ENCODE results near the gene SLC26A5.

SLC26A5 gene

DNA sequence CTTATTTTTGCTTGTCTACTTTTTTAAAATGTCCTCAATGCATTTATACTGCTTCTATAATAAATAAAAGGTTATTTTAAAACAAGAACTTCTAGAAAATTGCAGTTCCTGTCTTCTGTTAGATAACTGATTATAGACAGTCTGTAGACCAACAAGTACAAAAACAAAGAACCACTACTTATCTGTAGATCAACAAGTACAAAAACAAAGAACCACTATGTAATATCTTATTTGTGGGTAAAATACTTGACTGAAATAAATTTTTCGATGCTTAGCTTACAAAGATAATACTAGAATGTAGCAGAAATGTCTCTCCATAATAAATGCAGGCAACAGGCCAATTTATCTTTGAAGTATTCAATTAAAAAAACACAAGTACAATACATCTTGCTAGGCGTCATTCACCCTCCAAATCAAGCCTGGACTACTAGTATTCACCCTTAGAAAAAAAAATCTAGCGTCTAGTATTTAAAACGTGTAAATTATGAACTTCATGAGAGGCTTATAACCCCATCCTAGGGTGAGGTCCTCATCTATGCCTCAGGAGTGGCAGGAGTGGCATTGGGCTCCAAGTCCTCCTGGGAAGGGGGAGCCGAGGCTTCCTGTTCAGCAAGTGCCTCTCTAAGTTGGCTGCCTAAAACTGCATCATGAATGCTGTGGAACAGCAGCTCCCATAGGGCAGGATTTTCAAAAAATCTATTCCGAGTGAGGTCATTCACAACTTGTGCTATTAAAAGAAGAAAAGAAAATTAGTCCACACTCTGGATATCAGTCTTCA lies 72.0 kb downstream of the SLC26A5 start:
- Histone ChIP-seq H3K4me1 (ENCODE audit: control insufficient read depth, insufficient read depth, low read length) (no peaks in the 10 kb centered on the region), H3K9ac (ENCODE audit: low read length) (no peak overlapping the region), H3K36me3 (ENCODE audit: control insufficient read depth, insufficient read depth, low read length) (no peaks in the 10 kb centered on the region), H3K27me3 (ENCODE audit: control insufficient read depth, insufficient read depth, low read length) (peaks cover 3% of the 10 kb centered on the region), H3K4me3 (ENCODE audit: low read length) (no peak overlapping the region), H3K27ac (ENCODE audit: low read depth, low read length) (no peak overlapping the region)

DNA sequence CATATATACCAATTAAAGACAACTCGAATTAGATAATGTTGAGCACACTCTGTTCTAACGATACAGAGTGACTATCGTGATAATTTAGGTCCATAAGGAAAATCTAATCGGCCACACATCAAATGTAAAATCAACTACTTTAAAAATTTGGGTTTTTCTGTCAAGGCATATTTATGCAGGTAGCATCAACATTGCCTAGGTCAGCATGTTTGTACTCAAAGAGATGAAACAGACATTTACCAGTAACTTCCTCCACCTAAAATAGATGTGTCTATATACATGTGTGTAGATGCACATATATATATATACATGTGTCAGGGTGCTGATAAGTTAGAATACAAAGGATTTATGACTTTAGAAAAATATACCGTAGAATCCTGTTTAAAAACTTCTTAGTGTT lies 76.6 kb downstream of the SLC26A5 start:
- Histone ChIP-seq H3K9ac (ENCODE audit: low read length) (no peak overlapping the region), H3K36me3 (ENCODE audit: control insufficient read depth, insufficient read depth, low read length) (peaks cover 1% of the 10 kb centered on the region), H3K27me3 (ENCODE audit: control insufficient read depth, insufficient read depth, low read length) (no peaks in the 10 kb centered on the region), H3K4me3 (ENCODE audit: low read length) (no peak overlapping the region), H3K4me1 (ENCODE audit: control insufficient read depth, insufficient read depth, low read length) (no peaks in the 10 kb centered on the region), H3K27ac (ENCODE audit: low read depth, low read length) (no peak overlapping the region)

DNA sequence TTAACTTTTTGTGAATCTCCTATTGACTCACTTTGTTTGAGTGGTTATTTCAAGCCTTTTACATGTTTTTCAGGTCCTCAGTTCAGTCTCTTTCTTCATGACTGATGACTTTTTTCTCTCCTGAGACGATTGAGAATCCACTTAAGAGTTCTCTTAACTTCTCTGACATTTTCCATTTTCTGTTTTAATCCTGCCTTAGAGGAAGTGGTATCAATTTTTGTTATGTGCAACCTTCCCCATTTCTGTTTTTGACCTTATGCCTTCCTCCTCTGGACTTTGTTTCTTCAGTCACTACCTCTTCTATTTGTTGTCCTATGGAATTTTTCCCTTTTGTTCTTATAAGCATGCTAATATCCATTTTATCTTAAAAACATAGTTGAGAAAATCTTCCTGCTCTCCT lies 96.2 kb downstream of the SLC26A5 start:
- Histone ChIP-seq H3K9ac (ENCODE audit: low read length) (no peak overlapping the region), H3K36me3 (ENCODE audit: control insufficient read depth, insufficient read depth, low read length) (peaks cover 5% of the 10 kb centered on the region), H3K27ac (ENCODE audit: low read depth, low read length) (no peak overlapping the region), H3K27me3 (ENCODE audit: control insufficient read depth, insufficient read depth, low read length) (no peaks in the 10 kb centered on the region), H3K4me3 (ENCODE audit: low read length) (no peak overlapping the region), H3K4me1 (ENCODE audit: control insufficient read depth, insufficient read depth, low read length) (peaks cover 13% of the 10 kb centered on the region)

DNA sequence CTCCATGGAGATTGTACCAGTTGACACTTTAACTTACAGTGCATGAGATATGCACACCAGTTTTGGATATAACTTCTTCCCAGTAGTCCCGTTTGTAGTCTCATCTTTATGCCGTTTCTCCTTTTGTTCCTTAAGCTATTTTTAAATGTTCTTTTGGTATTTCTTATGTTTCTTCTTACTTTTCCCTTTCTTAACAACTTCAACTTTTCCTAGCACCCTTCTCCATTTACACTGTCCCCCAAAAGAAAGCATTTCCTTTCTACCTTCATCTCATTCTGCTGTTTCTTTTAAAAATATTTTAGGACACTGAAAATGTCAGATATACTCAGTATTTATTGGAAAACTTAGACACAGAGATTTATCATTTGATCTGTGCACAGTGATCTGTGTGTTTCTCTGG lies 97.0 kb downstream of the SLC26A5 start:
- Histone ChIP-seq H3K27ac (ENCODE audit: low read depth, low read length) (no peak overlapping the region), H3K4me1 (ENCODE audit: control insufficient read depth, insufficient read depth, low read length) (peaks cover 13% of the 10 kb centered on the region), H3K9ac (ENCODE audit: low read length) (no peak overlapping the region)

DNA sequence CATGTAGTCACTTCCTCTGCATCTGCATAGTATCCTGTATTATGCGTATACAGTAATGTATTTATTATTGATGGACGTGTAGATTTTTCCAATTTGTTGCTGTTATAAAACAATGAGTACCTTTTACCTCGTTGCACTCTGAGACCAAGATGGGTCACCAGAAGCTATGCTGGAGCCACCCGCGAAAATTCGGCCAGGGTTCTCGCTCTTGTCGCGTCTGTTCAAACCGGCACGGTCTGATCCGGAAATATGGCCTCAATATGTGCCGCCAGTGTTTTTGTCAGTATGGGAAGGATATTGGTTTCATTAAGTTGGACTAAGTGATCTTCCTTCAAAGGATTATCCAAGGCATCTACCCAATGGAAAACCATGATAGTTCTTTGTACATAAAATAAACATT lies 97.6 kb downstream of the SLC26A5 start:
- no peaks in the 10 kb centered on the region for H3K27me3 ChIP-seq (ENCODE audit: control insufficient read depth, insufficient read depth, low read length)
- H3K27ac ChIP-seq (ENCODE audit: low read depth, low read length) = no peak overlapping the region
- peaks cover 16% of the 10 kb centered on the region for H3K4me1 ChIP-seq (ENCODE audit: control insufficient read depth, insufficient read depth, low read length)
- H3K4me3 ChIP-seq (ENCODE audit: low read length) = peak overlapping the region; percentile 89
- H3K9ac ChIP-seq (ENCODE audit: low read length) = no peak overlapping the region
- peaks cover 5% of the 10 kb centered on the region for H3K36me3 ChIP-seq (ENCODE audit: control insufficient read depth, insufficient read depth, low read length)

More for the DNA sequence above, 97.0 kb downstream of the SLC26A5 start:
- H3K4me3 ChIP-seq (ENCODE audit: low read length) = peak overlapping the region; percentile 89
- no peaks in the 10 kb centered on the region for H3K27me3 ChIP-seq (ENCODE audit: control insufficient read depth, insufficient read depth, low read length)
- peaks cover 5% of the 10 kb centered on the region for H3K36me3 ChIP-seq (ENCODE audit: control insufficient read depth, insufficient read depth, low read length)

DNA sequence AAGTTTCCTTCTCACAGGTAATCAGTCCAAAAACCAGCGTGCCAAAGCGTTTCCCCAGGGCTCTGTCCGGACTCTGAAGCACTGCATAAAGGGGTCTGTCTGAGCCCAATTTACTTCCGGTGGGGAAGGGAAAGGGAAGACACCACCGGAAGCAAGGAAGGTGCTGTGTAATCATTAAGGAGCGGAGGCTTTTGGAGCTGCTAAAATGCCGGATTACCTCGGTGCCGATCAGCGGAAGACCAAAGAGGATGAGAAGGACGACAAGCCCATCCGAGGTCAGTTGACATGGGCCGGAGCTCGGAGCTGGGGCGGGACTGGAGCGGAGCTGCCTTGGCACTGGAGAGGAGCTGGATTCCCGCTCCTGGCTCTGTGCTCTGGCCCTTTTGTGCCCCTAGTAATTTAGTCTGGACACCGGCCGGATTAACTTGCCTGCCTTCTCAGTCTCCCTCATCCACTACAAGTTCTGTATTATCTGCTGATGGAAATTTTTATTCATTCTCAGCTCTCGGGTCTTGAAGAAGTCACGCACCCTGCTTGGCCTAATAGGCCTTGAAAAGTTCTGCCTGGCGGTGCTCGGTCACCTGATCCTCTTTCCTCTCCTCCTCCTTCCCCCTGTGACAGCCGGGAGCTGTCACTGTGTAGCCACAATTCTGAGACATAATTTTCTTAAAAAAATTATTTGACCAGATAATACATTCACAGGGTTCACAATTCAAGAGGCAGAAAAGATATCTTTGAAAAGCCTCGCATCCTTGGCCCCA lies 98.3 kb downstream of the SLC26A5 start, which contains the start of gene PSMC2:
Gene PSMC2, plus strand, starts transcription at position 137 of the 761 bp plus-strand sequence. Its CDS starts 69 bp downstream, at position 206.
- H3K27ac ChIP-seq (ENCODE audit: low read depth, low read length) = peak within 1 kb of the TSS; percentile 93
- H3K27me3 ChIP-seq (ENCODE audit: control insufficient read depth, insufficient read depth, low read length) = no peaks in the 10 kb centered on the region
- H3K36me3 ChIP-seq (ENCODE audit: control insufficient read depth, insufficient read depth, low read length) = peaks cover 4% of the 10 kb centered on the region
- H3K4me1 ChIP-seq (ENCODE audit: control insufficient read depth, insufficient read depth, low read length) = peaks cover 17% of the 10 kb centered on the region
- peak within 1 kb of the TSS; percentile 69 for H3K9ac ChIP-seq (ENCODE audit: low read length)
- H3K4me3 ChIP-seq (ENCODE audit: low read length) = peak within 1 kb of the TSS; percentile 89

DNA sequence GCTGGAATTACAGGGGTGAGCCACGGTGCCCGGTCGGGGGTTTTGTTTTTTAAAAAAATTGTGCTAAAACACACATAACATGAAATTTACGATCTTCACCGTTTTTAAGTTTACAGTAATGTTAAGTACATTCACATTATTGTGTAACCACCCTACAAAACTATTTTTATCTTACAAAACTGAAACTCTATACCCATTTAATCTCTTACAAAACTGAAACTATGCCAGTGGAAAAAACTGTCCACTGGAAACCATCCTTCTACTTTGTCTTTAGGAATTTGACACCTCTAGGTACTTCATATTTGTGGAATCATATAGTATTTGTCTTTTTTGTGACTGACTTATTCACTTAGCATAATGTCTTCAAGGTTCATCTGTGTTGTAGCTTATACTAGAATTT lies 99.6 kb downstream of the SLC26A5 start:
- H3K27ac ChIP-seq (ENCODE audit: low read depth, low read length) = no peak overlapping the region
- H3K9ac ChIP-seq (ENCODE audit: low read length) = no peak overlapping the region
- peaks cover 17% of the 10 kb centered on the region for H3K4me1 ChIP-seq (ENCODE audit: control insufficient read depth, insufficient read depth, low read length)
- no peak overlapping the region for H3K4me3 ChIP-seq (ENCODE audit: low read length)
- H3K27me3 ChIP-seq (ENCODE audit: control insufficient read depth, insufficient read depth, low read length) = no peaks in the 10 kb centered on the region
- H3K36me3 ChIP-seq (ENCODE audit: control insufficient read depth, insufficient read depth, low read length) = peaks cover 3% of the 10 kb centered on the region

DNA sequence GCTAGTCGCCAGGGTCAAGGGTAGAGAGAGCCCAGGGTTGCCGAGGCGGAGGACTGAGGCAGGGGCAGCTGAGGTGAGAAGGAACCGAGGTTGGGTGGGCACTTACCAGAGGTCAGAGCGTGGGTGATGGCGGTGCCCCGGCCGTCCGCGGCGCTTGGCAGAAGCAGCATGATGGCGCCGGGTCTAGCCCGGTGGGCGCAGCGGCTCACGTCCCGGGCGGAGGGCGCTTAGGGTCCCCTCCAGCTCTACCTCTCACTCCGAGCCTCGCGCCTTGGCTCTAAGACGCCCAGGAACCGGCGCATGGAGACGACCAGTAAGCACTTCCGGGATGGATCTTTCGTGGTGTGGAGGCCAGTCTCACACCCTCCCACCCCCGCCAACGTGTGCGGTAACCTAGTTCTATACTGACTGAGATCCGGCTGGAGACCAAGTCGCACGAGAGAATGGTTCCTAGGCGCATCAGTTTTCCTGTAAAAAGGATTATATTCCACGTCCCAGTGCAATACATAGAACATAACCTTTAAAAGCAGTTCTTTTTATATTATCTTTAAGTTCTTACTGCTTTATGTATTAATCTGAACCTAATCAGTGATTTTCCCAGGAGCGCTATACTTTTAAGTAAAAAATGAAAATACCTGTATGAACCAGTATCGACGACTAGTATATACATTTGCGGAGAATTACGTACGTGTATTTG lies 101.4 kb downstream of the SLC26A5 start, which contains the start of gene DNAJC2:
Gene DNAJC2, minus strand, starts transcription at position 315 of the 697 bp plus-strand sequence. Its CDS starts 145 bp downstream, at position 170.
- H3K4me1 ChIP-seq (ENCODE audit: control insufficient read depth, insufficient read depth, low read length) = peaks cover 17% of the 10 kb centered on the region
- H3K27ac ChIP-seq (ENCODE audit: low read depth, low read length) = peak within 1 kb of the TSS; percentile 70
- no peaks in the 10 kb centered on the region for H3K27me3 ChIP-seq (ENCODE audit: control insufficient read depth, insufficient read depth, low read length)
- peaks cover 7% of the 10 kb centered on the region for H3K36me3 ChIP-seq (ENCODE audit: control insufficient read depth, insufficient read depth, low read length)
- H3K9ac ChIP-seq (ENCODE audit: low read length) = peak within 1 kb of the TSS; percentile 88
- H3K4me3 ChIP-seq (ENCODE audit: low read length) = peak within 1 kb of the TSS; percentile 97

DNA sequence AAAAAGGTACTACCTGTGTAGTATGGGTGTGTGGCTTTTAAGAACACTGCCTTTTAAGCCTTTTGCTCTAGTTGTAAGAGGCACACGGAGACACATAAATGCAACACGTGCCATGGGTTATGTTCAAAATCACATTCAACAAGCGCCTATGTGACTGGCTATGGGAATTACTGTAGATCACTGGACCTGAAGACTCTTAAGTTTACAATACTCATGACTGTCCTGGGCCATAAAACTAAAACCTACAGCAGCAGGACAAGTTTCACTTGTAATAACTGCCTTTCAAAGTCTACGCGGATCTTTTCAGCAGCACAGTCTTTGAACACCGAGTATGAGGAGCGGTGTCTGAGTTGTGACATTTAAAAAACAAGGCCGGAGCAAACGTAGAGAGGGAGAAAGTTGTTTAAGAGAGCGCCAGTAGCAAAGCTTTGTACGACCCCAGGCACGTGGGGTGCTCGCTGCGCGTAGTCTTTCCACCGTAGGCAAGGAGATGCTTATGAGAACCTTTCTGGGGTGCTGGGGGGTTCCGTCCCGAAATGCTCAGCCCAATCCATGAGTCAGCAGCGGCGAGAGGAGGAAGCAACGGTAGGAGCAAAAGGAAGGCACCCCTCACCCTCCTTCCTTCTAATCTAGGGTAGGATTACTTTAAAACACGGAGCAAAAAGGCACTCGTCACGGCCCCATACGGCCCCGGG lies 102.1 kb downstream of the SLC26A5 start:
- H3K27ac ChIP-seq (ENCODE audit: low read depth, low read length) = peak overlapping the region; percentile 70
- H3K4me1 ChIP-seq (ENCODE audit: control insufficient read depth, insufficient read depth, low read length) = peaks cover 13% of the 10 kb centered on the region
- peak overlapping the region; percentile 97 for H3K4me3 ChIP-seq (ENCODE audit: low read length)
- H3K36me3 ChIP-seq (ENCODE audit: control insufficient read depth, insufficient read depth, low read length) = peaks cover 7% of the 10 kb centered on the region
- peak overlapping the region; percentile 88 for H3K9ac ChIP-seq (ENCODE audit: low read length)
- no peaks in the 10 kb centered on the region for H3K27me3 ChIP-seq (ENCODE audit: control insufficient read depth, insufficient read depth, low read length)

DNA sequence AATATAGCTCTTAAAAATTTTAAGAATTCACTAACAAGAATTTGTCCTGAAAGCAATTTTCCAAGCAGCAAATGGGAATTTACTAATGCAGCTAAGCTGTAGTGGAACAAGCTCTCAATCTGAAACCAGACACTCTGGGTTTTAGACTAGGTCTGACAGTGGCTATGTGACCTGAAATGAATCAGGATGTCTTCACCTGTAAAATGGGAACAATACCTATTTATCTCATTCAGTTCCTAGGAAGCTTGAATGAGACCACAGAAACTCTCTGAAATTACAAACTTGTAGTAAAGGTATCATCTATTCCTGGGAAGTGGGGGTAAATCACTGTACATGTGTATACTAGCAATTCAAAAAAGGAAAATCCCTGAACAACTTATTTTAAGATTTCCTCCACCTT lies 102.7 kb downstream of the SLC26A5 start:
- no peak overlapping the region for H3K27ac ChIP-seq (ENCODE audit: low read depth, low read length)
- H3K4me1 ChIP-seq (ENCODE audit: control insufficient read depth, insufficient read depth, low read length) = peaks cover 7% of the 10 kb centered on the region
- no peaks in the 10 kb centered on the region for H3K27me3 ChIP-seq (ENCODE audit: control insufficient read depth, insufficient read depth, low read length)
- no peak overlapping the region for H3K9ac ChIP-seq (ENCODE audit: low read length)
- peak overlapping the region; percentile 97 for H3K4me3 ChIP-seq (ENCODE audit: low read length)
- peaks cover 7% of the 10 kb centered on the region for H3K36me3 ChIP-seq (ENCODE audit: control insufficient read depth, insufficient read depth, low read length)

DNA sequence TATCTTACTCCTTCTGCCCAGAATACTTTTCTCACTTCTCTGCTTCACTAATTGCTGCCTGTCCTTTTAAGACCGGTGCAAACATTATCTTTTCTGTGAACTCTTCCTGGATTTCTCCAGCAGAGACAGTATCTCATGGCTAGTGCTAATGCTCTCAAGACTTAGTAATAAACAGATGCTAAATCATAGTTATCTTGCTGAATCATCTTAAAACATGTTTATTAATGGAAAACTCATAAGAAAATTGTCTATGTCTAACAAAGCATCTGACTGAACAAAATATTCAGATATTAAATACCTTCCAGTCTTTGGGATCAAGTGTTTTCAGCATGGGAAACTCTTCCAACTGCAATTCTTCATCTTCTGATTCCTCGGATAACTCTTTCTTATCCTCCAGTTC lies 104.5 kb downstream of the SLC26A5 start:
- Histone ChIP-seq H3K4me3 (ENCODE audit: low read length) (no peak overlapping the region), H3K4me1 (ENCODE audit: control insufficient read depth, insufficient read depth, low read length) (peaks cover 7% of the 10 kb centered on the region), H3K9ac (ENCODE audit: low read length) (no peak overlapping the region), H3K27ac (ENCODE audit: low read depth, low read length) (no peak overlapping the region), H3K36me3 (ENCODE audit: control insufficient read depth, insufficient read depth, low read length) (peaks cover 11% of the 10 kb centered on the region), H3K27me3 (ENCODE audit: control insufficient read depth, insufficient read depth, low read length) (no peaks in the 10 kb centered on the region)

DNA sequence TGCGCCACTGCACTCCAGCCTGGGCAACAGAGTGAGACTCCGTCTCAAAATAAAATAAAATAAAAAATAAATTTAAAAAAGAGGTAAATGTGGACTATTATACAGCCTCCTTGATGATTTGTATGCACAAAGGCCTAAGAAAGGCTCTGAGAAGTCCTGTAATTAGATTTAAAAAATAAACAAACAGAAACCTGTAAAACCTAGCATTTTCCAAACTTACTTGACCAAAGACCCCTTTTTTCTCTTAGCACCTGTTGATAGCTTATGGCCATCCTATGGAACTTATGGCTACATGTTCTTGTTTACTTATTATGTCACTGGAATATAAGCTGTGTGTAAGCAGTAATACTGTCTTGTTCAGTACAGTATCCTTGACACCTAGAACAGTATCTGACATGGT lies 107.1 kb downstream of the SLC26A5 start:
- Histone ChIP-seq H3K27me3 (ENCODE audit: control insufficient read depth, insufficient read depth, low read length) (no peaks in the 10 kb centered on the region), H3K36me3 (ENCODE audit: control insufficient read depth, insufficient read depth, low read length) (peaks cover 14% of the 10 kb centered on the region), H3K27ac (ENCODE audit: low read depth, low read length) (no peak overlapping the region), H3K4me3 (ENCODE audit: low read length) (no peak overlapping the region), H3K9ac (ENCODE audit: low read length) (no peak overlapping the region), H3K4me1 (ENCODE audit: control insufficient read depth, insufficient read depth, low read length) (peaks cover 4% of the 10 kb centered on the region)
